ENCODE data around the gene TMEM135.

Gene TMEM135

GRCh38 chr11:87352759-87353707, 315.3 kb downstream of the TMEM135 start:
- Histone ChIP-seq H3K27ac (ENCODE audit: low read depth, low read length) (no peak overlapping the region), H3K4me1 (ENCODE audit: control insufficient read depth, insufficient read depth, low read length) (no peaks in the 10 kb centered on the region)

GRCh38 chr11:87353771-87354345, 316.1 kb downstream of the TMEM135 start:
- Histone ChIP-seq H3K27ac (ENCODE audit: low read depth, low read length) (no peak overlapping the region), H3K9ac (ENCODE audit: low read depth, low read length) (no peak overlapping the region), H3K4me1 (ENCODE audit: control insufficient read depth, insufficient read depth, low read length) (no peaks in the 10 kb centered on the region), H3K4me3 (ENCODE audit: low read depth, low read length) (no peak overlapping the region), H3K36me3 (ENCODE audit: control insufficient read depth, insufficient read depth, low read length) (no peaks in the 10 kb centered on the region), H3K9me3 (ENCODE audit: control insufficient read depth, insufficient read depth, low read length) (no peaks in the 10 kb centered on the region), H3K27me3 (ENCODE audit: control insufficient read depth, insufficient read depth, low read length) (no peaks in the 10 kb centered on the region)

More at GRCh38 chr11:87352759-87353707, 315.3 kb downstream of the TMEM135 start:
- Histone ChIP-seq H3K27me3 (ENCODE audit: control insufficient read depth, insufficient read depth, low read length) (no peaks in the 10 kb centered on the region), H3K36me3 (ENCODE audit: control insufficient read depth, insufficient read depth, low read length) (no peaks in the 10 kb centered on the region), H3K9ac (ENCODE audit: low read depth, low read length) (no peak overlapping the region), H3K9me3 (ENCODE audit: control insufficient read depth, insufficient read depth, low read length) (no peaks in the 10 kb centered on the region), H3K4me3 (ENCODE audit: low read depth, low read length) (no peak overlapping the region)

- no peak overlapping the region for H3K4me3 ChIP-seq (ENCODE audit: low read depth, low read length)
- H3K27me3 ChIP-seq (ENCODE audit: control insufficient read depth, insufficient read depth, low read length) = no peaks in the 10 kb centered on the region
- no peaks in the 10 kb centered on the region for H3K36me3 ChIP-seq (ENCODE audit: control insufficient read depth, insufficient read depth, low read length)
- no peaks in the 10 kb centered on the region for H3K4me1 ChIP-seq (ENCODE audit: control insufficient read depth, insufficient read depth, low read length)
- H3K27ac ChIP-seq (ENCODE audit: low read depth, low read length) = no peak overlapping the region
- no peaks in the 10 kb centered on the region for H3K9me3 ChIP-seq (ENCODE audit: control insufficient read depth, insufficient read depth, low read length)
- H3K9ac ChIP-seq (ENCODE audit: low read depth, low read length) = no peak overlapping the region
Measured at GRCh38 chr11:87355596-87355995, 317.9 kb downstream of the TMEM135 start.

GRCh38 chr11:87356428-87356827, 318.7 kb downstream of the TMEM135 start:
- no peak overlapping the region for H3K27ac ChIP-seq (ENCODE audit: low read depth, low read length)
- no peak overlapping the region for H3K4me3 ChIP-seq (ENCODE audit: low read depth, low read length)
- H3K36me3 ChIP-seq (ENCODE audit: control insufficient read depth, insufficient read depth, low read length) = no peaks in the 10 kb centered on the region
- H3K4me1 ChIP-seq (ENCODE audit: control insufficient read depth, insufficient read depth, low read length) = no peaks in the 10 kb centered on the region
- no peaks in the 10 kb centered on the region for H3K27me3 ChIP-seq (ENCODE audit: control insufficient read depth, insufficient read depth, low read length)
- no peaks in the 10 kb centered on the region for H3K9me3 ChIP-seq (ENCODE audit: control insufficient read depth, insufficient read depth, low read length)
- no peak overlapping the region for H3K9ac ChIP-seq (ENCODE audit: low read depth, low read length)

GRCh38 chr11:87358461-87358860, 320.7 kb downstream of the TMEM135 start:
- no peak overlapping the region for H3K9ac ChIP-seq (ENCODE audit: low read depth, low read length)
- H3K4me1 ChIP-seq (ENCODE audit: control insufficient read depth, insufficient read depth, low read length) = no peaks in the 10 kb centered on the region
- no peak overlapping the region for H3K4me3 ChIP-seq (ENCODE audit: low read depth, low read length)
- H3K27me3 ChIP-seq (ENCODE audit: control insufficient read depth, insufficient read depth, low read length) = no peaks in the 10 kb centered on the region
- no peaks in the 10 kb centered on the region for H3K9me3 ChIP-seq (ENCODE audit: control insufficient read depth, insufficient read depth, low read length)
- no peaks in the 10 kb centered on the region for H3K36me3 ChIP-seq (ENCODE audit: control insufficient read depth, insufficient read depth, low read length)
- H3K27ac ChIP-seq (ENCODE audit: low read depth, low read length) = no peak overlapping the region

- Histone ChIP-seq H3K9ac (ENCODE audit: low read depth, low read length) (no peak overlapping the region), H3K27ac (ENCODE audit: low read depth, low read length) (no peak overlapping the region), H3K4me1 (ENCODE audit: control insufficient read depth, insufficient read depth, low read length) (no peaks in the 10 kb centered on the region), H3K27me3 (ENCODE audit: control insufficient read depth, insufficient read depth, low read length) (no peaks in the 10 kb centered on the region), H3K36me3 (ENCODE audit: control insufficient read depth, insufficient read depth, low read length) (no peaks in the 10 kb centered on the region), H3K9me3 (ENCODE audit: control insufficient read depth, insufficient read depth, low read length) (no peaks in the 10 kb centered on the region), H3K4me3 (ENCODE audit: low read depth, low read length) (no peak overlapping the region)
Measured at GRCh38 chr11:87359401-87359800, 321.7 kb downstream of the TMEM135 start.

- Histone ChIP-seq H3K36me3 (ENCODE audit: control insufficient read depth, insufficient read depth, low read length) (no peaks in the 10 kb centered on the region), H3K27me3 (ENCODE audit: control insufficient read depth, insufficient read depth, low read length) (no peaks in the 10 kb centered on the region), H3K4me1 (ENCODE audit: control insufficient read depth, insufficient read depth, low read length) (no peaks in the 10 kb centered on the region), H3K27ac (ENCODE audit: low read depth, low read length) (no peak overlapping the region), H3K9me3 (ENCODE audit: control insufficient read depth, insufficient read depth, low read length) (no peaks in the 10 kb centered on the region), H3K4me3 (ENCODE audit: low read depth, low read length) (no peak overlapping the region), H3K9ac (ENCODE audit: low read depth, low read length) (no peak overlapping the region)
Measured at GRCh38 chr11:87361891-87362290, 324.2 kb downstream of the TMEM135 start.

- no peak overlapping the region for H3K27ac ChIP-seq (ENCODE audit: low read depth, low read length)
- H3K4me3 ChIP-seq (ENCODE audit: low read depth, low read length) = no peak overlapping the region
- no peaks in the 10 kb centered on the region for H3K9me3 ChIP-seq (ENCODE audit: control insufficient read depth, insufficient read depth, low read length)
- H3K9ac ChIP-seq (ENCODE audit: low read depth, low read length) = no peak overlapping the region
- H3K4me1 ChIP-seq (ENCODE audit: control insufficient read depth, insufficient read depth, low read length) = peaks cover 17% of the 10 kb centered on the region
- no peaks in the 10 kb centered on the region for H3K27me3 ChIP-seq (ENCODE audit: control insufficient read depth, insufficient read depth, low read length)
- no peaks in the 10 kb centered on the region for H3K36me3 ChIP-seq (ENCODE audit: control insufficient read depth, insufficient read depth, low read length)
Measured at GRCh38 chr11:87366346-87366745, 328.6 kb downstream of the TMEM135 start.

- H3K4me3 ChIP-seq (ENCODE audit: low read depth, low read length) = no peak overlapping the region
- H3K27ac ChIP-seq (ENCODE audit: low read depth, low read length) = no peak overlapping the region
- H3K36me3 ChIP-seq (ENCODE audit: control insufficient read depth, insufficient read depth, low read length) = no peaks in the 10 kb centered on the region
- peaks cover 17% of the 10 kb centered on the region for H3K4me1 ChIP-seq (ENCODE audit: control insufficient read depth, insufficient read depth, low read length)
- no peaks in the 10 kb centered on the region for H3K27me3 ChIP-seq (ENCODE audit: control insufficient read depth, insufficient read depth, low read length)
- H3K9ac ChIP-seq (ENCODE audit: low read depth, low read length) = no peak overlapping the region
- no peaks in the 10 kb centered on the region for H3K9me3 ChIP-seq (ENCODE audit: control insufficient read depth, insufficient read depth, low read length)
Measured at GRCh38 chr11:87366763-87367405, 329.1 kb downstream of the TMEM135 start.

- peaks cover 17% of the 10 kb centered on the region for H3K4me1 ChIP-seq (ENCODE audit: control insufficient read depth, insufficient read depth, low read length)
- no peaks in the 10 kb centered on the region for H3K9me3 ChIP-seq (ENCODE audit: control insufficient read depth, insufficient read depth, low read length)
- no peaks in the 10 kb centered on the region for H3K27me3 ChIP-seq (ENCODE audit: control insufficient read depth, insufficient read depth, low read length)
- no peak overlapping the region for H3K4me3 ChIP-seq (ENCODE audit: low read depth, low read length)
- no peak overlapping the region for H3K27ac ChIP-seq (ENCODE audit: low read depth, low read length)
- H3K9ac ChIP-seq (ENCODE audit: low read depth, low read length) = no peak overlapping the region
- no peaks in the 10 kb centered on the region for H3K36me3 ChIP-seq (ENCODE audit: control insufficient read depth, insufficient read depth, low read length)
Measured at GRCh38 chr11:87368151-87368550, 330.4 kb downstream of the TMEM135 start.
